HG03571 (cell line): ENCODE results near the gene NPPA.

ENCODE experiments used
- ATAC-seq: cut with Tn5 transposase; IDR thresholded peaks from one replicate; pipeline ENCODE4 v1.9.1; 2021; ENCODE audit not compliant: unreplicated experiment

Gene NPPA

DNA sequence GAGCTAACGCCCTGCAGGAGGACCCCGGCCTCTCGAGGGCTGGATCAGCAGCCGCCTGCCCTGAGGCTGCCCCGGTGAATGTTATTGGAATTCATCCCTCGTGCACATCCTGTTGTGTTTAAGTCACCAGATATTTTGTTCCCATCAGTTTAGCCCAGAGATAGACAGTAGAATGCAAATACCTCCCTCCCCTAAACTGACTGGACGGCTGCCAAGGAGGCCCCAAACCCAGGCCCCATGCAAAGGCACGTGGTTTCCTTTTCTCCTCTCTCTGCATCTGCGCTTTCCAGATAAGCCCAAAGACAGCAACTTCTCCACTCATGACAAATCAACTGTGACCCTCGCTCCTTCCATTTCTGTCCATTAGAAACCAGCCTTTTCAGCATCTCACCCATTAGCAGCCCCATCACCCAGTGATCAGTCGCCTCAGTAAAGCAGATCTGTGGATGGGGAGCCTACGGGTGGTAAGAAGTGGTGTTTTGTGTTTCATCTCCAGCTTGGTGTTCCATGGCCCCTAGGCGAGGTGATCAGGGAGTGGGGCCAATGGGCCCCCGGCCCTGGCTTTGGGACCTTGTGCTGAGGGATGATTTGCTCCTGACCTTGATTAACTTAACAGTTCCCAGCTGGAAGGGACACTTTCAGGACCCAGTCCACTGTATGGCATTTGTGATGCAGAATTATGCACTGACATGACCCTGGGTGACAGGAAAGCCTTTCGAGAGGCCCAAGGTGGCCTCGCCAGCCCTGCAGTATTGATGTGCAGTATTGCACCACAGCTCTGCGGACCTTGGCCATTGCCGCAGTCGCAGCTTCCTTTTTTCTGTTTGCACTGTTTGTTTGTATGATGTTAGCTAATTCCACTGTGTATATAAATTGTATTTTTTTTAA is 5.2 kb downstream of the NPPA start:
- no peak for ATAC-seq

DNA sequence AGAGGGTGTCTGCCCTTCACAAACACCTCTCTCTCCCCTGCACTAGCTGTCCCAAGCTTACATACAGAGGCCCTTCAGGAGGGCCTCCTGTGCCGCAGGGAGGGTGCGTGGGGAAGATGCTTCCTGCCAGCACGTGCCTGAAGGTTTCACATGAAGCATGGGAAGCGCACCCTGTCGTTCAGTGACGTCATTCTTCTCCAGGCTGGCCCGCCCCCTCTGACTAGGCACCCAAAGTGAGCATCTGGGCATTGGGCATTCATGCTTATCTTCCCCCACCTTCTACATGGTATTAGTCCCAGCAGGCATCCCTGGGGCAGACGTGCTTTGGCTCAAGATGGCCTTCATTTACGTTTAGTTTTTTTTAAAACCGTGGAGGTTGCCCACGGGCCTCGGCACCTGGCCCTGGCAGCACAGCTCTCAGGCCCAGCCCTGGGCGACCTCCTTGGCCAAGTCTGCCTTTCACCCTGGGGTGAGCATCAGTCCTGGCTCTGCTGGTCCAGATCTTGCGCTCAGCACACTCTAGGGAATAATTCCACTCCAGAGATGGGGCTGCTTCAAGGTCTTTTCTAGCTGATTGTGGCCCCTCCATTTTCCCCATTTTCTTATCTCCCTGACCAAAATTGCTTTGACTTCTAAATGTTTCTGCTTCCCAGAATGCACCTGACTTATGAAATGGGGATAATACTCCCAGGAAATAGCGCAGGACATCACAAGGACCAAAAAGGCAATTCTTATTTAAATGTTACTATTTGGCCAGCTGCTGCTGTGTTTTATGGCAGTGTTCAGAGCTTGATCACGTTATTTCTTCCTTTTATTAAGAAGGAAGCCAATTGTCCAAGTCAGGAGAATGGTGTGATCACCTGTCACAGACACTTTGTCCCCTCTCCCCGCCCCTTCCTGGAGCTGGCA is 6.1 kb downstream of the NPPA start:
- no peak for ATAC-seq

DNA sequence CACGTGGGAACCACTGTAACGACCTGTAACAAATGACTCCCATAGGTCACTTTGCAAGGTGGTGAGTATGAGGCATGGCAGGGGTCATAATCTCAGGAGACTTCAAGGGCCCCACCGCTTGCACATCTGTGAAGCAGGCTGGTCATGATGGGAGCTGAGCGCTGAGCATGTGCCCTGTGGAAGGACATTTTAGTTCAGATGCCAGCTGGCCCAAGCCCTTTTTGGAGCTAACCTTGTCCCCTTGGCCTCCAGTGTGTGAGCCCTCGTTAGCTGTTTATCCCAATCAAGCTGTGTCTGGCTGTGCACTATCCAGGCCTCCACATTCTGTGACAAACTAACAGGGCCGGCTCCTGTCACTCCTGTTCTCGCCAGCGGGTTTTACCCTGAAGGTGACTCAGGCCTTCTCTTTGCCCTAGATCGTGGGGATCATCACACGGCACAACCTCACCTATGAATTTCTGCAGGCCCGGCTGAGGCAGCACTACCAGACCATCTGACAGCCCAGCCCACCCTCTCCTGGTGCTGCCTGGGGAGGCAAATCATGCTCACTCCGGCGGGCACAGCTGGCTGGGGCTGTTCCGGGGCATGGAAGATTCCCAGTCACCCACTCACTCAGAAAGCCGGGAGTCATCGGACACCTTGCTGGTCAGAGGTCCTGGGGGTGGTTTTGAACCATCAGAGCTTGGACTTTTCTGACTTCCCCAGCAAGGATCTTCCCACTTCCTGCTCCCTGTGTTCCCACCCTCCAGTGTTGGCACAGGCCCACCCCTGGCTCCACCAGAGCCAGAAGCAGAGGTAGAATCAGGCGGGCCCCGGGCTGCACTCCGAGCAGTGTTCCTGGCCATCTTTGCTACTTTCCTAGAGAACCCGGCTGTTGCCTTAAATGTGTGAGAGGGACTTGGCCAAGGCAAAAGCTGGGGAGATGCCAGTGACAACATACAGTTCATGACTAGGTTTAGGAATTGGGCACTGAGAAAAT is 7.6 kb downstream of the NPPA start:
- ATAC-seq: no peak

DNA sequence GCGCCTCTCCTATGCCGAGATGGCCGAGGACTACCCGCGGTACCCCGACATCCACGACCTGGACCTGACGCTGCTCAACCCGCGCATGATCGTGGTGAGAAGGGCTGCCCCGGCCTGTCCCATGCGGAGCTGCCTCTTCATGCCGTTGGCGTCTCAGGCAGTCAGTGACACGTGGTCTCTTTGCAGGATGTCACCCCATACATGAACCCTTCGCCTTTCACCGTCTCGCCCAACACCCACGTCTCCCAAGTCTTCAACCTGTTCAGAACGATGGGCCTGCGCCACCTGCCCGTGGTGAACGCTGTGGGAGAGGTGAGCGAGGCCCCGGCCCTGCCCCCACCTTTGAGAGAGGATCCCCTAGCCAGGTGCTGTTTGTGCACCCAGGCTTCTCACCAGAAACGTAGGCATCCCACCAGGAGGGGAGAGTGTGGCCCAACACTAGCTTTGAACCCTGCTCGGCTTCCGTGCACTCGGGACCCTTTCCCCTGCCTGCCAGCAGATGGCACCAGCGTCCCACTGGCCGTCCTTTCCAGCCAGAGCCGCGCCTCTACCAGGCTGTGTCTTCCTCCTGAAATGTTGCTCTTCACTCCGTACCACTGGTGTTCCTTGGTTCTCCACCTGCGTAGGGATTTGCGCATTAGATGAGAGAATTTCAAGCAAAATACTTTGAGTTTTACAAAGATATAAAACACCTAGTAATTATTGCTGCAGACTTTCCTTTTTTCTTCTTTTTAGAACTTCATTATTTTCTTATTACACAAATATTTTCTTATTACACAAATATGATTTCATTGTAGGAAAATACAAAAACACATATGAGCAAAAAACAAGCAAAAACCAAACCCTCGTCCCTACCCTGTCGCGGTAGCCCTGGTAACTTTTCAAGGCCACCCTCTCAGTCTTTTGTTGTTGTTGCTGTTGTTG is 9.0 kb downstream of the NPPA start:
- no peak for ATAC-seq

DNA sequence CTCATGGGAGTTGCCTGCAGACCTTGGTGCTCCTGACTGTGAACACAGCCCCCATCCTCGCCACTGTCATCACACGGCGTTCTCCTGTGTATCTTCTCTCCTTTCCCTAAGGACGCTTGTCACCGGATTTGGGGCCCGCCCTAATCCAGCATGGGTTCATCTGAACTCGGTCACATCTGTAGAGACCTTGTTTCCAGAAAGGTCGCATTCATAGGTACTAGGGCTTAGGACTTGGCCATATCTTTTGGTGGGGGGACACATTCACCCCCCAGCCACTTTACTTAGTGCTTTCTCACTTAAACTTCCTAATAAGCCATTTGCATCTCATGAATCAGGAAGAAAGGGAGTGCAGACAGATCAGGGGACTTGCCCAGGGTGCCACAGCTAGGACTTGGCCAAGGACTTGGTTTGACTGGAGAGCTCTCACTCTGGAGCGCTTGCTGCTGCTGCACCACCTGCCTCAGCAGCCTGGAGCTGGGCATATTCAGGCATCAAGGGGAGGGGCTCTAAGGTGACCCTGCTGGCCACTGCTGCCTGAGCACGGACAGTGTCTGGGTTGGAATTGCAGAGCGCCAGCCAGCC is 9.7 kb downstream of the NPPA start:
- ATAC-seq: no peak

DNA sequence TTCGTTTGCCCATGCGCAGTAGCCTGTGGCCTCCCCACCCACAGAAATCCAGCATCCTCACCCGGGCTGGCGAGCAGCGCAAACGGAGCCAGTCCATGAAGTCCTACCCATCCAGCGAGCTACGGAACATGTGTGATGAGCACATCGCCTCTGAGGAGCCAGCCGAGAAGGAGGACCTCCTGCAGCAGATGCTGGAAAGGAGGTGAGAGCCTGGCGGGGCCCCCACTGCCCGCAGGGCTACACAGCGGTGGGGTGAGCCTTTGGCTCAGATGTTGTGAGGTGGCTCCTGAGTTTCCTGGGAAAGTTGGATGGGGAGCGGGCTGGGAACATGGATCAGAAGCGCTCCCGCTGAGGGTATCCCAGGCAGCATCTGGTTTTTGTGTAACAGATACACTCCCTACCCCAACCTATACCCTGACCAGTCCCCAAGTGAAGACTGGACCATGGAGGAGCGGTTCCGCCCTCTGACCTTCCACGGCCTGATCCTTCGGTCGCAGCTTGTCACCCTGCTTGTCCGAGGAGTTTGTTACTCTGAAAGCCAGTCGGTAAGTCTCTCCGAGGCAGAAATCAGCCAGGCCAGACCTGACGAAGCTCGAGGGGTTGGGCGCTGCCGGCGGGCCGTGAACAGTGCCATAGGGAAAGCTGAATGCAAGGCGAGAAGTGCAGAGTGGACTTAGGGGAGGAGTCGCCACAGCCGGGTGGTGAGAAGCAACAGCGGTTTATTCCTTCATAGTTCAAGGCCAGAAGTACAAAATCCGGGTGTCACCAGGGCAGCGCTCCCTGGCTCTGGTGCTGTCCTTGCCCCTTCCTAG is 10.4 kb downstream of the NPPA start:
- no peak for ATAC-seq

DNA sequence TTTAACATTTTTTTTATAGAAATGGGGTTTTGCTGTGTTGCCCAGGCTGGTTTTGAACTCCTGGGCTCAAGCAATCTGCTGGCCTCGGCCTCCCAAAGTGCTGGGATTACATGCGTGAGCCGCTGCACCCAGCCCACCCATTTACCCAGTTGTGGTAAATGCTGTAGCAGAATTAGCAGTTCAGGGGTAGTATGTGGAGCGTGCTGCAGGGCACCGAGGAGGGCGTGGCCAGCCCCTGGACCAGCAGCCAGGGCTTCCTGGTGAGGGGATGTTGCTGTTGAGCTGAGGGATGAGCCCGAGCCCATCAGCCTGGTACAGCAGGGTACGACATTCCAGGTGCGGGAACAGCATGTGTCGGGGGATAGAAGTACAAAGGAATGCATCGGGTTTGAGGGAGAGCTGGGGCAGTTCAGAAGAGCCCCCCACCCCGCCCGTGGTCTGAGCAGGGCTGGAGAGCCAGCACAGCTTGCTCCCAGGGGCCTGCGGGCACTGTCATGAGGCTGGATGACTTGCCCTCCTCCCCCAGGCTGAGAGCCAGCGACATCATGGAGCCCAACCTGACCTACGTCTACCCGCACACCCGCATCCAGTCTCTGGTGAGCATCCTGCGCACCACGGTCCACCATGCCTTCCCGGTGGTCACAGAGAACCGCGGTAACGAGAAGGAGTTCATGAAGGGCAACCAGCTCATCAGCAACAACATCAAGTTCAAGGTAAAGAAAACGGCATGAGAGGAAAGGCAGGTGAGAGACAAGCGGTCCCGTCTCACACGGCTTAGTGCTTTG is 11.9 kb downstream of the NPPA start:
- no peak for ATAC-seq

DNA sequence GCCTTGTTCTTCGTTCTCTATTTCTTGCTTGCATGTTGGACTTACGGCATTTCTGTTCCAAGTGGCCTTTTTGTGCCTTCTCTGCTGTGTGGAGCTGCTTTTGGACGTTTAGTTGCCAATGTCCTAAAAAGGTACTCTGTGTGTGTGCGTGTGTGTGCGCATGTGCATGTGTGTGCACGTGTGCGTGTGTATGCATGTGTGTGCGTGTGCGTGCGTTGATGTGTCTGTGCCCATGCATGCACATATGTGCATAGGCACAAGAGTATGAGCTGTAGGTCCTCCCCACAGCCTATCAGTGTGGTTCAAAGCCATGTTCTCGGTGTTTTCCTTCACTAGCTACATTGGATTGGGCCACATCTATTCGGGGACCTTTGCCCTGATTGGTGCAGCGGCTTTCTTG is 13.7 kb downstream of the NPPA start:
- ATAC-seq: no peak

DNA sequence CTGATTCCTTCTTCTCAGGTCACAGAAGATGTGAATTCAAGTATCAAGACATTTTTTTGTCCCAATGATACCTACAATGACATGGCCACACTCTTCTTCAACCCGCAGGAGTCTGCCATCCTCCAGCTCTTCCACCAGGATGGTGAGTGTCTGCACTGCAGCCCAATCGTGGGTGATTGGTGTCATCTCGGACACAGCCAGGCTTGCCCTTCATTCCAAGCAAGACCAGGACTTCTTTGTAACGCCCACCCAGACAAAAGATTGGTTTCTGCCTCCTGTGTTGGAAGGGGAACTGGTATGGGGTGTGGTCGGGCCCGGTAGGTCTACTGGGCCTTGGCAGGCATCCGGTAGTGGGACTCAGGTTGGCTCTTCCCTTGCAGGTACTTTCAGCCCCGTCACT is 14.1 kb downstream of the NPPA start:
- no peak for ATAC-seq

DNA sequence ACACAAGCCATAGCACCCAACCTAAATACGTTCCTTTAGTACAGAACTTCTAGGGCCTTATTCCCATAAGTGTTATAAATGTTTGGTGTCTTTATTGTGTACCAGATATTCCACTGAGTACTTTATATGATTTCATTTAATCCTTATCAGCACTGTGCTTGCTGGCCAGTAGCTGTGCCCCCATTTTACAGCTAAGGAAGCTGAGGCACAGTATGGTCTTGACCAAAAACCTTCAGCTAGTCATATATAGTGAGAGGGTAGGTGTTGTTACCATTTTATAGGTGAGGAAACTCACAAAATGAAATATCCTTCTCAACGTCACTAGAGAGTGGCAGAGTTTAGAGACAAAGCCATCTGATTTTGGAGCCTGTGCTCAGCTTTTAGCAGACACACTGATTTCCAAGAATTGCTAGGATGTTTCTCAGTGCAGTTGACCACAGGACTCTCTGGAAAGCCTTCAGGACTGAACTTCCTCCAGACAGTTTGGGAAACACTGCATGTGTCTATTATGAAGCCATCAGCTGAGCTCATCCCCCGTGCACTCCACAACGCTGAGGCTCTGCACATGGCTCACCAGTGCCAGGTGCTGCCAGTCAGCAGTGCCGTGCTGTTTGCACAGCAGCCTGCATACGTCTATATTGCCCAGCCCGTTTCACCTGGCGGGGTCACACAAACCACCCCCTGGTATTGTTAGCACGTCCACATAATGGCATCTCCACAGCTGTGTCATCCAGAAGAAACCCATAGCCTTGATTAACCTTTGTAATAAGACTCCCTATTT is 15.4 kb downstream of the NPPA start:
- ATAC-seq: no peak

DNA sequence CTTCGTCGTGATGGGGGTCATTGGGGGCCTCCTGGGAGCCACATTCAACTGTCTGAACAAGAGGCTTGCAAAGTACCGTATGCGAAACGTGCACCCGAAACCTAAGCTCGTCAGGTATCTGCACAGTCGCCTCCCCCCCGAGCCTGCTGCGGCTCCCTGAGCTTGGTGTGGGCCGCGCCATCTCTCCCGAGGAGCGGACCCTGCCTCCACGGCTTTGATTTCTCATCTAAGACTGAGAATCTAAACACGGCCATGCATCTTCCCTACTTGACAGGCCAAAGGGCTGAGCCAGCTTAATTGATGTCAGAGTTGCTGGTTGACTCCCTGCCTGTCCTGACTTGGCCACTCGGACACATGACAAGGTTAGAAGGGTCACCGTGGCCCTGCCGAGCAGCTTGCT is 19.1 kb downstream of the NPPA start:
- no peak for ATAC-seq

DNA sequence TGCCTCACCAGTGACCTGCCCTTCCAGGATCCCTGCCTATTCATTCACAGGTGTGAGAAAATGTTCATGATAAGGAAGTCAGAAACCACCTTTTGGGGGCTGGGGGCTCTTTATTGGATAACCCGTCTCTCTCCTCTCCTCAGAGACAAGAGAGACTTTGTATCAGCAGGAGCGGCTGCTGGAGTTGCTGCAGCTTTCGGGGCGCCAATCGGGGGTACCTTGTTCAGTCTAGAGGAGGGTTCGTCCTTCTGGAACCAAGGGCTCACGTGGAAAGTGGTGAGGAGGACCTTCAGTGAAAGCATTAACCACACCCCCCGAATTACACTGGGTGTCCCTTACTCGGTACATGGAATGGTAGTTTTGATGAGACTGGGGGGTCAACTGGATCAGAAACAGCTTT is 20.6 kb downstream of the NPPA start:
- ATAC-seq: no peak

DNA sequence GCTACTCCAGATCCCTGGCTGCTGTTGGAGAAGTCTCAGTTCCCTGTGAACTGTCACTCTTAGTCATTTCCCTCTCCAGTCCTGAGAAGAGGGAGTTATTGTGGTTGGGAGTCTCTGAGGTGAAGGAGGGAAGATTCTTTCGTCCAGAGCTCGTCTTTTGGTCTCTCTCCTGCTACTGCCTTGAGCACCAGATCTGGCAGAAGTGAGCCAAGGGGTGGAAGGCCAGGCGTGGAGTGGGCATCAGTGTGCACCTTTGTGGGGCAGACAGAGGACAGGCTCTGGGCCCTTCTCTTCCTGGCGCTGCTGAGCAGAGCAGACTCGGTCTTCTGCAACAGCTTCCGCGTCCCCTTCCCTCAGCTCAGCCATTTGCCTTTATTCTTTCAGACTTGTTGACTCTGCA is 22.5 kb downstream of the NPPA start:
- ATAC-seq: no peak

DNA sequence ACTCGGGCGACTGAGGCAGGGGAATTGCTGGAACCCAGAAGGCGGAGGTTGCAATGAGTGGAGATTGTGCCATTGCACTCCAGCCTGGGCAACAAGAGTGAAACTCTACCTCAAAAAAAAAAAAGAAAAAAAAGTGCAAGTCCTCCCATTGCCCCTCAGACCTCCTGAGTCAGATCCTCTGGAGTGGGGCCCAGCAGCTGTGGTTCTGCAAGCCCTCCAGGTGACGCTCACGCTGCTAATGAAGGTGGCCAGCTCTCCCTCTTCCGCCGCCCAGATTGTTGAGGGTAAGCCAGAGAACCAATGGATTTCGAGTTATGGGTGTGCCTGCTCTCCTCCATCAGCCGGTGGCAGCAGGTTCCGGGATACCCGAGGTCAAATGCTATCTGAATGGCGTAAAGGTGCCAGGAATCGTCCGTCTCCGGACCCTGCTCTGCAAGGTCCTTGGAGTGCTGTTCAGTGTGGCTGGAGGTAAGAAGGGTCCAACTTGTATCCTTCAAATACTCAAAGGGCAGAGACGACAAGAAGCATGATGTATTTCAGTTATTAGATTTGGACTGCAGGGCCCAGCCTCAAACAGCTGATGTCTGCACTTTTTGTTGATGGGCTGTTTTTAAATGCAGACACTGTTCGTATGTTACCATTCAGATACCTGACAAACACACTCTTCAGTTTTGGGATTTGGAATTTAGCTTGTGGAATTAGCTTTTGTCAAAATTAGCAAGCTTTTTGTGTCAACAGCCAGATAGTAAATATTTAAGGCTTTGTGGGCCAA is 24.0 kb downstream of the NPPA start:
- ATAC-seq: no peak

DNA sequence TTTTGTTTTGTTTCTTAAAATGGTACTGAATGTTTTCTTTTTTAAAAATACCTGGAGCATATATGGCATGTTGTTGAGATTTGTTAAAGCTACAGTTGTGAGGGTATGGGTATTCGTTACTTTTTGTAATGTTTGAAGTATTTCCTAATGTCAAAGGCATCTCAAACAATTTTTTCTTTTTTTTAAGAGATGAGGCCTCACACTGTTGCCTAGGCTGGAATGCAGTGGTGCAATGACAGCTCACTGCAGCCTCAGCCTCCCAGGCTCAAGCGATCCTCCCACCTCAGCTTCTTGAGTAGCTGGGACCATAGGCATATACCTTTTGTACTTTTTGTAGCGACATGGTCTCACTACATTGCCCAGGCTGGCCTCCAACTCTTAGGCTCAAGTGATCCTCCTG is 25.5 kb downstream of the NPPA start:
- ATAC-seq: no peak

DNA sequence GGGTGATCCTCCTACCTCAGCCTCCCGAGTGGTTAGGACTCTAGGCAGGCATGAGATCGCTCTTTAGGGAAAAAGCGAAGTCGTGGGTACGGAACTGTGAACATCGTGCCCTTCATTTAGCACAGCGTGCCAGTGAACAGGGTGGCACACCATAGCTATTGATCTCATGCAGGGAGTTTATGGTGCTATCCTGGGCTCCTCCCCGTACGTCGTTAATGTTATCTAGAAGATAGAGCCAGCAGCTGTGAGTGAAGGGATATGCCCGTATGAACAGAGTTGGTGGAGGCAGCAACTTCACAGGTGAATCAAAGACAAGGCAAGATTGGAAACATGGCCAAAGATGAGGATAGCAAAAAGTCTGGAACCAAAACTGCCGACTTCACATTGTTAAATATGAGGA is 30.4 kb downstream of the NPPA start:
- no peak for ATAC-seq
